ENCODE data around the gene ERMAP. TPM values are rescaled to one million over a fixed set of nuclear protein-coding genes. Genes with fewer than 3 reads are reported as not detected.

ERMAP gene
- total and polyA plus RNA-seq, 2 donors from 2014 or later: 5.4 to 13.3 TPM

GRCh38 chr1:42830631-42831030 is 13.7 kb downstream of the ERMAP start:
- Histone ChIP-seq H3K27ac (ENCODE audit: low read depth in 2 of 2, low read length in 2 of 2) (no peak overlapping the region), H3K9me3 (ENCODE audit: control insufficient read depth in 2 of 3, insufficient read depth in 1 of 3, low read length in 3 of 3) (no peaks in the 10 kb centered on the region), H3K4me1 (ENCODE audit: control insufficient read depth in 2 of 3, insufficient read depth in 2 of 3, low read depth in 1 of 3, low read length in 3 of 3) (no peaks in the 10 kb centered on the region), H3K36me3 (ENCODE audit: control insufficient read depth in 2 of 3, insufficient read depth in 3 of 3, low read length in 3 of 3) (peaks cover 0 to 6% (median 4%) of the 10 kb centered on the region in 3 donors), H3K9ac (ENCODE audit: low read length in 3 of 3) (no peak overlapping the region), H3K4me3 (ENCODE audit: low read length in 3 of 3) (no peak overlapping the region), H3K27me3 (ENCODE audit: control insufficient read depth, insufficient read depth, low read length) (no peaks in the 10 kb centered on the region)
- DNase-seq: no peak
- intact Hi-C loops (cut with DNase I): no loop called here
- no peak for TF ChIP-seq CTCF (IDR thresholded peaks at IDR 0.05; ENCODE audit: borderline replicate concordance, extremely low read depth, insufficient read depth)
- no peak for FAIRE-seq

GRCh38 chr1:42831273-42831672 is 14.4 kb downstream of the ERMAP start:
- no peak for TF ChIP-seq CTCF (IDR thresholded peaks at IDR 0.05; ENCODE audit: borderline replicate concordance, extremely low read depth, insufficient read depth)
- intact Hi-C loops (cut with DNase I): no loop called here

GRCh38 chr1:42832641-42833240 is 15.8 kb downstream of the ERMAP start:
- intact Hi-C loops (cut with DNase I): no loop called here
- Histone ChIP-seq H3K4me3 (ENCODE audit: low read length in 3 of 3) (no peak overlapping the region), H3K9ac (ENCODE audit: low read length in 3 of 3) (no peak overlapping the region), H3K4me1 (ENCODE audit: control insufficient read depth in 2 of 3, insufficient read depth in 2 of 3, low read depth in 1 of 3, low read length in 3 of 3) (no peaks in the 10 kb centered on the region), H3K36me3 (ENCODE audit: control insufficient read depth in 2 of 3, insufficient read depth in 3 of 3, low read length in 3 of 3) (peaks cover 0 to 6% (median 4%) of the 10 kb centered on the region in 3 donors), H3K27ac (ENCODE audit: low read depth in 2 of 2, low read length in 2 of 2) (no peak overlapping the region), H3K9me3 (ENCODE audit: control insufficient read depth in 2 of 3, insufficient read depth in 1 of 3, low read length in 3 of 3) (no peaks in the 10 kb centered on the region), H3K27me3 (ENCODE audit: control insufficient read depth, insufficient read depth, low read length) (no peaks in the 10 kb centered on the region)
- TF ChIP-seq CTCF (IDR thresholded peaks at IDR 0.05; ENCODE audit: borderline replicate concordance, extremely low read depth, insufficient read depth): no peak
- no peak for FAIRE-seq
- DNase-seq: no peak

More at GRCh38 chr1:42831273-42831672, 14.4 kb downstream of the ERMAP start:
- Histone ChIP-seq H3K27ac (ENCODE audit: low read depth in 2 of 2, low read length in 2 of 2) (no peak overlapping the region), H3K4me1 (ENCODE audit: control insufficient read depth in 2 of 3, insufficient read depth in 2 of 3, low read depth in 1 of 3, low read length in 3 of 3) (no peaks in the 10 kb centered on the region), H3K27me3 (ENCODE audit: control insufficient read depth, insufficient read depth, low read length) (no peaks in the 10 kb centered on the region), H3K9me3 (ENCODE audit: control insufficient read depth in 2 of 3, insufficient read depth in 1 of 3, low read length in 3 of 3) (no peaks in the 10 kb centered on the region), H3K36me3 (ENCODE audit: control insufficient read depth in 2 of 3, insufficient read depth in 3 of 3, low read length in 3 of 3) (peaks cover 0 to 6% (median 4%) of the 10 kb centered on the region in 3 donors), H3K9ac (ENCODE audit: low read length in 3 of 3) (no peak overlapping the region), H3K4me3 (ENCODE audit: low read length in 3 of 3) (no peak overlapping the region)
- FAIRE-seq (no peak), DNase-seq (no peak)

GRCh38 chr1:42833981-42834380 is 17.1 kb downstream of the ERMAP start:
- H3K9ac ChIP-seq (ENCODE audit: low read length in 3 of 3): no peak overlapping the region
- intact Hi-C loops (cut with DNase I): no loop called here
- H3K9me3 ChIP-seq (ENCODE audit: control insufficient read depth in 2 of 3, insufficient read depth in 1 of 3, low read length in 3 of 3): no peaks in the 10 kb centered on the region
- FAIRE-seq (no peak), DNase-seq (no peak)
- TF ChIP-seq CTCF (IDR thresholded peaks at IDR 0.05; ENCODE audit: borderline replicate concordance, extremely low read depth, insufficient read depth): no peak
- H3K4me3 ChIP-seq (ENCODE audit: low read length in 3 of 3): no peak overlapping the region
- peaks cover 0 to 7% (median 6%) of the 10 kb centered on the region in 3 donors for H3K36me3 ChIP-seq (ENCODE audit: control insufficient read depth in 2 of 3, insufficient read depth in 3 of 3, low read length in 3 of 3)
- no peaks in the 10 kb centered on the region for H3K27me3 ChIP-seq (ENCODE audit: control insufficient read depth, insufficient read depth, low read length)
- no peak overlapping the region for H3K27ac ChIP-seq (ENCODE audit: low read depth in 2 of 2, low read length in 2 of 2)
- H3K4me1 ChIP-seq (ENCODE audit: control insufficient read depth in 2 of 3, insufficient read depth in 2 of 3, low read depth in 1 of 3, low read length in 3 of 3): no peaks in the 10 kb centered on the region
